ENCODE results near the gene ARL1.

- TF ChIP-seq CTCF (IDR thresholded peaks at IDR 0.05) = no peak
- TF ChIP-seq POLR2AphosphoS5 (IDR thresholded peaks at IDR 0.05) = no peak
Observed at GRCh38 chr12:101375573-101375972, 32.0 kb downstream of the ARL1 start.
